Astrocyte (in vitro differentiated cells and primary cell): ENCODE measurements around the gene USH1C. TPM values are rescaled to one million over a fixed set of nuclear protein-coding genes. Genes with fewer than 3 reads are reported as not detected.

ENCODE experiments used
- DNase-seq: peaks from one replicate; pipeline ENCODE4 v3.0.0-alpha.2; 2010; ENCODE audit warnings: low read depth
- FAIRE-seq: peaks from 2 replicates; lab custom pipeline; 2011; peaks lifted over from hg19 to GRCh38; lab: Jason Lieb, UNC
- H2AFZ ChIP-seq: 2 replicates; pipeline ENCODE4 v1.6.0; 2012; ENCODE audit warnings: low read depth, low read length, inconsistent platforms
- H3K27ac ChIP-seq: 2 replicates; pipeline ENCODE4 v1.5.1; 2011; ENCODE audit warnings: low read depth, low read length, inconsistent platforms
- H3K27me3 ChIP-seq: 2 replicates; pipeline ENCODE4 v1.6.0; 2011; ENCODE audit warnings: low read length, inconsistent platforms; ENCODE audit not compliant: insufficient read depth
- H3K36me3 ChIP-seq: 2 replicates; pipeline ENCODE4 v1.5.1; 2011; ENCODE audit warnings: low read length, inconsistent platforms; ENCODE audit not compliant: insufficient read depth
- H3K4me1 ChIP-seq: 2 replicates; pipeline ENCODE4 v1.5.1; 2011; ENCODE audit warnings: low read length, inconsistent platforms; ENCODE audit not compliant: insufficient read depth
- H3K4me2 ChIP-seq: 2 replicates; pipeline ENCODE4 v1.6.0; 2012; ENCODE audit warnings: low read length, inconsistent platforms
- H3K4me3 ChIP-seq: 2 replicates; pipeline ENCODE4 v1.5.1; 2011; ENCODE audit warnings: low read depth, mild to moderate bottlenecking, low read length, inconsistent platforms; ENCODE audit not compliant: insufficient read depth
- H3K79me2 ChIP-seq: 2 replicates; pipeline ENCODE4 v1.6.0; 2012; ENCODE audit warnings: mild to moderate bottlenecking, low read length, inconsistent platforms; ENCODE audit not compliant: insufficient read depth
- H3K9ac ChIP-seq: 2 replicates; pipeline ENCODE4 v1.6.0; 2012; ENCODE audit warnings: mild to moderate bottlenecking, low read length, inconsistent platforms
- H3K9me3 ChIP-seq: 2 replicates; pipeline ENCODE4 v1.5.1; 2012; ENCODE audit warnings: low read depth, mild to moderate bottlenecking, low read length, inconsistent platforms; ENCODE audit not compliant: insufficient read depth
- H4K20me1 ChIP-seq: 2 replicates; pipeline ENCODE4 v1.6.0; 2012; ENCODE audit warnings: low read length, inconsistent platforms; ENCODE audit not compliant: insufficient read depth
- H3K27ac Mint-ChIP-seq: one replicate; pipeline ENCODE4 v1.8.0; 2021; ENCODE audit warnings: mild to moderate bottlenecking, mixed read lengths; ENCODE audit not compliant: unreplicated experiment
- H3K27me3 Mint-ChIP-seq: one replicate; pipeline ENCODE4 v1.8.0; 2021; ENCODE audit warnings: low read depth, mixed read lengths; ENCODE audit not compliant: unreplicated experiment
- H3K36me3 Mint-ChIP-seq: one replicate; pipeline ENCODE4 v1.8.0; 2021; ENCODE audit warnings: low read depth, mixed read lengths; ENCODE audit not compliant: unreplicated experiment
- H3K4me1 Mint-ChIP-seq: one replicate; pipeline ENCODE4 v1.8.0; 2021; ENCODE audit warnings: low read depth, mixed read lengths; ENCODE audit not compliant: unreplicated experiment
- H3K4me3 Mint-ChIP-seq: one replicate; pipeline ENCODE4 v1.8.0; 2021; ENCODE audit warnings: mild to moderate bottlenecking, moderate library complexity, mixed read lengths; ENCODE audit not compliant: unreplicated experiment
- H3K9me3 Mint-ChIP-seq: one replicate; pipeline ENCODE4 v1.8.0; 2021; ENCODE audit warnings: mild to moderate bottlenecking, mixed read lengths; ENCODE audit not compliant: unreplicated experiment
- EZH2 ChIP-seq: IDR thresholded peaks from 2 replicates; pipeline ENCODE4 v1.6.1; 2012; ENCODE audit warnings: mild to moderate bottlenecking, low read length, inconsistent platforms; ENCODE audit not compliant: insufficient read depth
- total RNA-seq: library from RNA; stranded (reverse); gene quantifications from 2 replicates; pipeline ENCODE4 v1.2.1, GENCODE V29; 2021
- TF ChIP-seq, protein P1 (sequence below): IDR thresholded peaks from 2 replicates; pipeline ENCODE4 v1.5.1; 2011; ENCODE audit warnings: low read depth, mild to moderate bottlenecking, inconsistent platforms, low read length, moderate library complexity; ENCODE audit not compliant: insufficient read depth

The USH1C gene
- total RNA-seq, 1 donor from 2014 or later = not detected

DNA sequence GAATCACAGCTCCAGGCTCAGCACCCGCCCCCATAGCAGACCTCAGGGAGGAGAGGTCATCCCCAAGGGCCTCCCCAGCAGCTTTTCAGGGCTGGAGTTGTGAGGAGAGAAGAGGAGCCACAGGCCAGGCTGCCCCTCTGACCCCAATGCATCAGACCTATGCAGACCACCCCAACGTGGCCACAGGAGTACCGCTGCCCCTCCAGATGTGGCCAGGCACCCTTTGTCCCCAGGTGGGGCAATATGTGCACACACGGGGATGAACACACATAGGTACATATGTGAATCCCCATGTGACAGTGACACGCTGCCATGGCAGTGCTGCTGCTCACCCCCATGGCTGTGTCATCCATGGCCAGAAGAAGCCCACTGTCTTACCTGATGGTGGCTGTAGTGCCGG lies 10.9 kb downstream of the USH1C start:
- H3K9me3 Mint-ChIP-seq = no peaks in the 10 kb centered on the region
- FAIRE-seq (no peak), DNase-seq (no peak)
- Histone ChIP-seq H3K9ac (no peak overlapping the region), H3K4me3 (no peak overlapping the region), H3K4me1 (peaks cover 4% of the 10 kb centered on the region), H3K4me2 (no peak overlapping the region), H3K27me3 (peaks cover 21% of the 10 kb centered on the region), H3K9me3 (no peaks in the 10 kb centered on the region), H3K79me2 (no peaks in the 10 kb centered on the region), H4K20me1 (no peaks in the 10 kb centered on the region), H3K27ac (no peak overlapping the region), H2AFZ (no peak overlapping the region), H3K36me3 (no peaks in the 10 kb centered on the region)
- no peak for TF ChIP-seq EZH2
- TF ChIP-seq, protein P1, sequence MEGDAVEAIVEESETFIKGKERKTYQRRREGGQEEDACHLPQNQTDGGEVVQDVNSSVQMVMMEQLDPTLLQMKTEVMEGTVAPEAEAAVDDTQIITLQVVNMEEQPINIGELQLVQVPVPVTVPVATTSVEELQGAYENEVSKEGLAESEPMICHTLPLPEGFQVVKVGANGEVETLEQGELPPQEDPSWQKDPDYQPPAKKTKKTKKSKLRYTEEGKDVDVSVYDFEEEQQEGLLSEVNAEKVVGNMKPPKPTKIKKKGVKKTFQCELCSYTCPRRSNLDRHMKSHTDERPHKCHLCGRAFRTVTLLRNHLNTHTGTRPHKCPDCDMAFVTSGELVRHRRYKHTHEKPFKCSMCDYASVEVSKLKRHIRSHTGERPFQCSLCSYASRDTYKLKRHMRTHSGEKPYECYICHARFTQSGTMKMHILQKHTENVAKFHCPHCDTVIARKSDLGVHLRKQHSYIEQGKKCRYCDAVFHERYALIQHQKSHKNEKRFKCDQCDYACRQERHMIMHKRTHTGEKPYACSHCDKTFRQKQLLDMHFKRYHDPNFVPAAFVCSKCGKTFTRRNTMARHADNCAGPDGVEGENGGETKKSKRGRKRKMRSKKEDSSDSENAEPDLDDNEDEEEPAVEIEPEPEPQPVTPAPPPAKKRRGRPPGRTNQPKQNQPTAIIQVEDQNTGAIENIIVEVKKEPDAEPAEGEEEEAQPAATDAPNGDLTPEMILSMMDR = no peak
- peaks cover 5% of the 10 kb centered on the region for H3K4me1 Mint-ChIP-seq
- no peak overlapping the region for H3K4me3 Mint-ChIP-seq
- H3K36me3 Mint-ChIP-seq = no peaks in the 10 kb centered on the region
- peaks cover 67% of the 10 kb centered on the region for H3K27me3 Mint-ChIP-seq
- no peak overlapping the region for H3K27ac Mint-ChIP-seq

DNA sequence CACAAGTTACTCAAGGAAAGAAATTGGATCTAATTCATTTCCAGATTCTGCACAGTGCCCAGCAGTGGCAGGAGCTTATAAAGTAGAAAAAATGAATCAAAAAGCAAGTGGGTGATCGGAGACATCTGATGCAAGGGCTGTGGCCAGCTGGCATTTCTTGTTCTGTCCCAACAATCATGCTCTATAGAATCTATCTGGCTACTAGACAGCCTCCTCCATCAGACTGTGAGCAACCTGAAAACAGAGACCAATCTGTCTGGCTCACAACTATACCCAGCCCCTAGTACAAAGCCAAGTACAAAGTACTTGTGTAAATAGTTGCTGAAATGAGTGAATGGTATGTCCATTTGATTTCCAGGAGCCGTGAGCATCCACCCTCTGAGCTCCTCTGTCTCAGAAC lies 11.4 kb downstream of the USH1C start:
- no peak overlapping the region for H3K4me3 ChIP-seq
- no peak overlapping the region for H3K27ac ChIP-seq
- Mint-ChIP-seq H3K4me1 (peaks cover 5% of the 10 kb centered on the region), H3K9me3 (no peaks in the 10 kb centered on the region), H3K4me3 (no peak overlapping the region), H3K36me3 (no peaks in the 10 kb centered on the region), H3K27ac (no peak overlapping the region), H3K27me3 (peaks cover 64% of the 10 kb centered on the region)
- no peak overlapping the region for H2AFZ ChIP-seq
- H3K9me3 ChIP-seq = no peaks in the 10 kb centered on the region
- no peaks in the 10 kb centered on the region for H3K36me3 ChIP-seq
- peaks cover 22% of the 10 kb centered on the region for H3K27me3 ChIP-seq
- no peak for TF ChIP-seq EZH2
- TF ChIP-seq, protein P1 = no peak
- FAIRE-seq = no peak
- H3K9ac ChIP-seq = no peak overlapping the region
- H3K79me2 ChIP-seq = no peaks in the 10 kb centered on the region
- no peak for DNase-seq
- peaks cover 4% of the 10 kb centered on the region for H3K4me1 ChIP-seq
- H3K4me2 ChIP-seq = no peak overlapping the region
- H4K20me1 ChIP-seq = no peaks in the 10 kb centered on the region

DNA sequence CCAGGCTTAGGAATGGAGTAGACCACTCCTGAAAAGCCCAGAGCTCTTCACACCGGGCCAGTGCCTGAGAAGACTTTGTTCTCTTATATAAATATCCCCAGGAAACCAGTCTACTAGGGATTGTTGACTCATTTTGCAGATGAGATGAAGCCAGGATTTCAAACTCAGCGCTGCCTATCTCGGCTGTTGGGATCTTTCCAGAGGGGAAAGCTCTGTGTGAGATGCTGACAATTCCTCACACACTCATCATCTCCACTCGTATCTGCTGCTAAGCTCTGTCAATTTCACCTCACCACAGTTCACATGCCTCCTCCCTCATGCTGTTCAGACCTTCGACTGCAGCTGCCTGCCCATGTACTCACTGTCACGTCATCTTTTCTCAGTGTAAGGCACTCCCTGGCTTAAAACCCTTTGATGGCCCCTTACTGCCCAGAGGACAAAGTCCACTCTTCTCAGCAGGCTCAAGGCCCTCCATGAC lies 12.5 kb downstream of the USH1C start:
- Histone ChIP-seq H3K27ac (no peak overlapping the region), H3K36me3 (no peaks in the 10 kb centered on the region), H3K27me3 (peaks cover 19% of the 10 kb centered on the region), H3K9me3 (no peaks in the 10 kb centered on the region), H3K9ac (no peak overlapping the region), H3K79me2 (no peaks in the 10 kb centered on the region), H3K4me1 (peaks cover 4% of the 10 kb centered on the region), H3K4me2 (no peak overlapping the region), H4K20me1 (no peaks in the 10 kb centered on the region), H3K4me3 (no peak overlapping the region), H2AFZ (no peak overlapping the region)
- Mint-ChIP-seq H3K36me3 (no peaks in the 10 kb centered on the region), H3K27ac (no peak overlapping the region), H3K27me3 (peaks cover 55% of the 10 kb centered on the region), H3K4me1 (peaks cover 5% of the 10 kb centered on the region), H3K4me3 (no peak overlapping the region), H3K9me3 (no peaks in the 10 kb centered on the region)
- no peak for FAIRE-seq
- TF ChIP-seq EZH2 = no peak
- TF ChIP-seq, protein P1 = no peak
- peak; percentile 54 for DNase-seq
